Fibroblast of pulmonary artery (primary cell): ENCODE measurements around the gene TRIM36.

Experiments
- DNase-seq: peaks from one replicate; pipeline ENCODE4 v3.0.0-alpha.2; 2010; ENCODE audit warnings: low read depth
- H3K4me3 ChIP-seq: replicated peaks from 2 replicates; pipeline ENCODE4 v1.5.1; 2011; ENCODE audit warnings: low read depth, mild to moderate bottlenecking, control low read depth, low read length, moderate library complexity
- CTCF ChIP-seq: IDR thresholded peaks from 2 replicates; pipeline ENCODE4 v1.5.1; 2011; ENCODE audit warnings: mild to moderate bottlenecking, control low read depth, low read length, inconsistent platforms; ENCODE audit errors: missing control alignments

TRIM36 gene

DNA sequence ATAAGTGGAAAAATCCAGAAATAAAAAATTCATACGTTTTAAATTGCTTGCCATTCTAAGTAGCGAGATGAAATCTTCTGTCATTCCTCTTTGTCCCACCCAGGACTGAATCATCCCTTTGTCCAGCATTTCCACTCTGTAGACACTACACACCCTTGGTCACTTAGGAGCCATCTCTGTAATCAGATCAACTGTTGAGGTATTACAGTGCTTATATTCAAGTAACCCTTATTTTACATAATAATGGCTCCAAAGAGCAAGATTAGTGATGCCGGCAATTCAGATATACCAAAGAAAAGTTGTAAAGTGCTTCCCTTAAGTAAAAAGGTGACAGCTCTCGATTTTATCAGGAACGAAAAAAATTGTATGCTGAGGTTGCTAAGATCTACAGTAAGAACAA, 60.4 kb downstream of the TRIM36 start:
- no peak for DNase-seq
- TF ChIP-seq CTCF, result no peak
- no peak overlapping the region for H3K4me3 ChIP-seq

DNA sequence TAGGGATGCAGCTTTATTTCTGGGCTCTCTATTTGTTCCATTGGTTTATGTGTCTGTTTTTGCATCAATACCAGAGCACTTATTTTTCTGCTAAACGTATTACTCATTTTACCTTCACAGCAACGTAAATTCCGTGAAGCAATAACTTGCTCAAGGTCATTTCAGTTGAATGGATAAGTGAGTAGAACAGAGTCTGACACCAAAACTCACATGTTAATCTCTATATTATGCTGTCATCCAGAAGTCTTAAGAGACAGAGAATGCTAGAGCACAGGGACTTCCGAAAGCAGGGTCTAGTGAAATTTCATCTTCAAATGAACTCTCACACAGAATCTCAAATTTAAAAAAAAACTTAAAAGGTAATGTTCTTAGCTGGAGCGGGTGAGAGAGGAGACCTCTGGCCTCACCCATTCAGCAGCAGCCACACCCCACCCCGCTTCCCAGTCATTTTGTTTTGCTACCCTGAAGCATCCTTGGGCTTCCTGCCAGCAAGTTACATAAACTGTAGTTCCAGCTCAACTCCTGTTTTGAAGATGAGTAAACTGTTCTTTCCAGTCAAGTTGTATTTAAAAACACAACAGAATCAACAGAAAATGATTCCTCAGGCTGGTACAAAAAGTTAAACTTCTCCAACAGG, 69.3 kb downstream of the TRIM36 start:
- no peak for TF ChIP-seq CTCF
- peak; percentile 3 for DNase-seq
- H3K4me3 ChIP-seq, result no peak overlapping the region

DNA sequence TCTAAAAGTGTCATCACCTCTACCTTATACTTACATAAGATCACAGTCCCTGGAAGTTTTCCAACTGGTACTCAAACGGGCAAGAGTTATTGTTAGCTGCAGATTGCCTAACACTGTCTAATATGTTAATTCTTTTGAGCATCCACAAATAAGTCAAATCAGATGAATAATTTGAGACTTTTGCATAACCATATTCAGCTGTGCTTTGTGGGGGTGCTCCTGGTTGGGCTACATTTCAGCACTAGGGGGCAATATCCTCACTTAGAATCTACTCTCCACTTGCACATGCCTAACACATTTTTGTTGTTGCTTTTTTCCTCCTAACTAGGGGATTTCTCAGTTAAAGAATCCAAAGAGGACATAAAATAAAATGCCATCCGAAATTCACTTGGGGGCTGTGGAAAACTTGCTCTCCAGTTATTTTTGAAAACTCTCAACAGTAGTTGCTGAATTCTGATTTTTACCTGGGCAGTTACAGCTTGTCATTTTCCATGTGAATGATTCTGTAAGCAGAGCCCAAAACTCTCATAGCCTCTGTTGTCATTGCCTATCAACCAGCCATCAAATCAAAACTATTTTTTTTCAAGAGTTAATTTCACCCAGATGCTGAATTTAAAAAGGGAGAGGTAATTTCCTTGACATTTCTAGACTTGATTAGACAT, 71.5 kb downstream of the TRIM36 start:
- DNase-seq, result peak; percentile 69
- H3K4me3 ChIP-seq, result no peak overlapping the region
- peak; percentile 79 for TF ChIP-seq CTCF

GRCh38 chr5:115097236-115097635, 72.5 kb downstream of the TRIM36 start:
- no peak for DNase-seq
- TF ChIP-seq CTCF, result no peak
- no peak overlapping the region for H3K4me3 ChIP-seq

GRCh38 chr5:115096034-115096769, 73.5 kb downstream of the TRIM36 start:
- TF ChIP-seq CTCF, result no peak
- no peak for DNase-seq
- H3K4me3 ChIP-seq, result no peak overlapping the region

GRCh38 chr5:115087951-115088350, 81.8 kb downstream of the TRIM36 start:
- no peak for TF ChIP-seq CTCF
- DNase-seq, result no peak

More at GRCh38 chr5:115087951-115088350, 81.8 kb downstream of the TRIM36 start:
- H3K4me3 ChIP-seq, result no peak overlapping the region
